HG03457 (cell line): Measurements from ENCODE around the gene PEX26.
"Not testable (repeated sequence)": the region's sequence is repeated elsewhere in the genome, so short reads cannot be mapped to it uniquely, and the experiment has no call there.

ENCODE experiments used
- ATAC-seq: cut with Tn5 transposase; IDR thresholded peaks from one replicate; pipeline ENCODE4 v1.9.1; 2021; ENCODE audit warnings: moderate number of reproducible peaks; ENCODE audit not compliant: unreplicated experiment

Gene PEX26

DNA sequence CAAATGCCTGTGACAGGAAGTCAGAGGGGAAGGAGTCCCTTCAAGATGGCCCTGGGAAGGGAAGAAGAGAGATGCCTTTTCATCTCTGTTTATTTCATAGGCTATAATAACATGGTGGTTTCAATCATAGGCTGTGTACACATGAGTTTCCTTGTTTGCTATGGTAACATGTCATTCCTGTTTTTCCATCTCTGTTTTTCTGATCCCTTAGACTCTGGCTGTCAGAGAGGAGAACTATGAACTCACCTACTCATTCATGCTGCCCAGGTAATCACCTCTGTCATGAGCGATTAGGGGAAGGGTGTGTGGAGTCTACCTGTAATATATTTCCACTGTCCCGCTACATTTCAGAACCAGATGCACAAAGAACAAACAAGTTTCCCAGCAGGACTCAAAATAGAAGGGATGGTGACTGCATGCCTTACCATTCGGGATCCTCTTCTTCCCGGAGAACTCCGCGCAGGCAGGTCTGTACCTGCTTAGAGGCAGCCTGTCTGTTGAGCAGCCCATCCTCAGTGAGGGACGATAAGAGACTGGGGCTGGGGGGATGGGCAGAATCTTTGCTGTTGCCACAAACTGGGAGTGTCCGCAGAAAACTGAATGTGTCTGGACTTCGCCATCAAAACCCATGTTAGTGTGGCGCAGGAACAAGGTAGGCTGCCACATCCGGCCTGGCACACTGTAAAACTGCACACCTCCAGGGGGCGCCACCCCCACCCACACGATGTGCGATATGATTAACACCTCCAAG lies 7.1 kb upstream of the PEX26 start:
- no peak for ATAC-seq

DNA sequence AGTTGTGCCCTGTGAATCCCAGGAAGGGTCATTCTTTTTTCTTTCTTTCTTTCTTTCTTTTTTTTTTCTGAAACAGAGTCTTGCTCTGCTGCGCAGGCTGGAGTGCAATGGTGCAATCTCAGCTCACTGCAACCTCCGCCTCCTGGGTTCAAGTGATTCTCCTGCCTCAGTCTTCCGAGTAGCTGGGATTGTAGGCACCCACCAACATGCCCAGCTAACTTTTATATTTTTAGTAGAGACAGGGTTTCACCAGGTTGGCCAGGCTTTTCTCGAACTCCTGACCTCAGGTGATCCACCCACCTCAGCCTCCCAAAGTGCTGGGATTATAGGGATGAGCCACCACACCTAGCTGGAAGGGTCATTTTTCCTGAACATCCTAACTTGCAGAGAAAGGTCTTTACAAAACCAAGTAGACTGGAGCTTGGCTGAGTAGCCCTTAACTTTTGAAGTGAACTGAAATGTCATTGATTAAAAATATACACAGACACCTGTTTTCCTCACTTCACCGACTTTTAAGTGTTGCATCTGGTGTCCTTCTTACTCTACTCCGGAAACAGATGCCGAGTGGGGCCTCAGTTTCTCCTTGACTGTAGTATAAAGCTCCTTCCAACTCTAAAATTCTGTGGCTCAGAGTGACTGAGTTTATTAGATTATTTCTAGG lies 6.4 kb upstream of the PEX26 start:
- ATAC-seq = not testable (repeated sequence)

DNA sequence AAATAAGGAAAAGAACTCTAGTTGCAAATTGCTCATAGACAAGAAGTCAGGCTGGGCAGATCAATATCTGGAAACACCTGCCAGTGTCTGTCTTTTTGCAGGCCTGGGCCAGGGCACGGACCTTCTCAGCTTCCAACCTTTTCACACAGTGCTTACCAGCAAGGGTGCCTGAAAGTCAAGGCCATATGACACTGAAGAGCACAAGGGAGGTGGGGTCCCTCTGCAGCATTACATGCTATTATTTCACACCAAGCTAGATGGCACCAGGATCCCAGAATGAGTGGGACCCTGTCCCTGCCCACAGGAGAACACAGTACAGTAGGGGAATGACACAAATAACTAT lies 5.9 kb upstream of the PEX26 start:
- ATAC-seq = no peak

DNA sequence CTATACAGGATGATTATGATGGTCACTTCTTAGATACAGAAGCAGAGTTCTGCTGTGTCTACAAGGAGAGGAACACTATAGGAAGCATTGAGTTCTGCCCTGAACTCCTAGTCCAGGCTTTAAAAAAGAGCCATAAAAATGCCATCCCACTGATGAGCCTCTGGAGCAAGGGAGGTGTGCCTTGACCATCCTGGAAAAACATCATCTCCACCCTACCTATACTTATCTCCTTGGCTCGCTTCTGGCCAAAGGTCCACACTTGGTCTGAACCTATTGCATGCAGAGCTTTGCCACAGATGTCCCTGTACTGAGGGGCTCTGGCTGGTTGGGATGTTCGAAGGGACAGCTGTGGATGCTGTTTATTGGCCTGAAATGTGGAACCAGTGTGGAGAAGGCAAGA lies 4.3 kb upstream of the PEX26 start:
- no peak for ATAC-seq

DNA sequence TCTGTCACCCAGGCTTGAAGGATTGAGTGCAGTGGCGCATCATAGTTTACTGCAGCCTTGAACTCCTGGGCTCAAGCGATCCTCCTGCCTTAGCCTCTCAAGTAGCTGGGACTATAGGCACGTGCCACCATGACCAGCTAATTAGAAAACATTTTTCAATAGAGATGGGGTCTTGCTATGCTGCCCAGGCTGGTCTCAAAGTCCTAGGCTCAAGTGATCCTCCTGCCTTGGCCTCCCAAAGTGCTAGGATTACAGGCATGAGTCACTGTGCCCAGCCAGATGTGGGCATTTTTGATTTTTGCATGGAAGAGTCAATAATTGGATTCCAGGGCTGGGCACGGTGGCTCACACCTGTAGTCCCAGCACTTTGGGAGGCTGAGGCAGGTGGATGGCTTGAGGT lies 3.9 kb upstream of the PEX26 start:
- ATAC-seq = not testable (repeated sequence)

DNA sequence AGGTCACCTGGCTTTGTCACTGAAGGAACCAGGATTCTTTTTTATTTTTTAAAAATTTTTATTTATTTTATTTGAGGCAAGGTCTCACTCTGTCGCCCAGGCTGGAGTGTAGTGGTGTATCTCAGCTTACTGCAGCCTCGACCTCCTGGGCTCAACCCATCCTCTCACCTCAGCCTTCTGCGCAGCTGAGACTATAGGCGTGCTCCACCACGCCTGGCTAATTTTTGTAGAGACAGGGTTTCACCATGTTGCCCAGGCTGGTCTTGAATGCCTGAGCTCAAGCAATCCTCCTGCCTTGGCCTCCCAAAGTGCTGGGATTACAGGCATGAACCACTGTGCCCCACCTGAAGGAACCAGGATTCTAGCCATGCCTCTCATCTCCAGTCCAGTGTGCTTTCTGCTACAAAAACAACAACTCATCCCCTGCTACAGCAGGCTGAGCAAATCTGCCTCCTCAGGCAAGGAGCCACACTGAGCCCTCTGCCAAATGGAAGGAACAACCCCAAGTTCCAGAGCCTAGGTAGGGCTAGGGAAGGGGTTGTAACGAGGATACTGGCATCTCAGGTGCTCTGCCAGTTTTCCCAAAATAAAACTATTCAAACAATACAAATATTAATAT lies 2.6 kb upstream of the PEX26 start:
- ATAC-seq = no peak

DNA sequence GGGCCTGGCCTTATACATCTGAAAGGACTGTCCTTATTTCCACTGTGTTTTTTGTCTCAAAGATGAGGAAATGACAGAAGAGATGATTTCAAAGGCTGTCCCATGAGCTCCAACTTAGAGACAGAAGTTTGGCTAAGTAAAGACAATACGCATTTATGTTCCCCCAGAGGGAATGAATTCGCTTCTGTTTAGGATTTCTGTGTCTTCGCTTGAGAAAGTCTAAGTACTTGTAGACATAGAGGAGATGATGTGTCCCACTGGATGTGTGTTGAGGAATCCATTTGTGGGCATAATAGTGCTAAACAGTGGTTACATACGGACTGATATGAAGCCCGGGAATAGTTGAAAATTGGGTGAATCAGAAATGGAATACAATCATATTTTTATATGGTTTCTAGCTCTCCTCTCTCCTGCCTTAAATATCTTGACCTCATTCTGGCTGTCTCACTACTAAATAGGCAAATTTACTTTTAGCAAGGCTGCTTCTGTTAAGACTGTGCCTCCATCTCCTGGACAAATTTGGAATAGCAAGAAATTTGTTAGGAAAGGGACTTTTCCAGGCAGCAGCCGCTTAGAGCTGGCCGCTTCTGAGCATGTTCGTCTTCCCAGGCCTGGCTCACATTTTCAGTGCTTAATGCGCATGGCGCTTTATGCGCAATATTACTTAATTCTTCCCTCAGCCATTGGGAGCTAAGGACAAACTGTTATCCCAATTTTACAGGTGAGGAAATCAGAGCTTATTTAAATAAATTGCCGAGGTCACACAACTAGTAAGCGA lies 1.9 kb upstream of the PEX26 start:
- no peak for ATAC-seq

DNA sequence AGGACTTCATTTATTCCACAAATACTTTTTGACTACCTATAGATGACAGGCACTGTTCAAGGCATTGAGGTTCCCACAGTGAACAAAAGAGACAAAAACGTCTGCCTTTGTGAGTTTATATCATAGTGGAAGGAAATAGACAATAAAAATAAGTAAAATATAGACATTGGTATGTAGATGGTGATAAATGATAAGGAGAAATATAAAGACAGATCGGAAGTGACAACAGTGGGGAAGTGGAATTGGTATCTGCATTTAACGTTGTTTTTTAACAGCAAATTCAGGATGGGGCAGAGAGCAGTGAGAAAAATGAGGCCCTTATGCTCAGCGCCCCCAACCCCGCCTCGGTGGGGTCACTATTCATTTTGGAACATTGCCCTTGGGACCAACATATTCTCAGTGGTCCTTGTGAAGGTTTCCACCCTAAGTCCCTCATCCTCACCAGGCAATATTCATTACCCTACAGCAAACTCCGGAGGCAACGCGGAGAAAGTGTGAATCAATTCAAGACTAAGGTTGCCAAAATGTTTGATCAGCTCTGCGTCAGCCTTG lies 627 bp upstream of the PEX26 start:
- ATAC-seq = peak; percentile 6

DNA sequence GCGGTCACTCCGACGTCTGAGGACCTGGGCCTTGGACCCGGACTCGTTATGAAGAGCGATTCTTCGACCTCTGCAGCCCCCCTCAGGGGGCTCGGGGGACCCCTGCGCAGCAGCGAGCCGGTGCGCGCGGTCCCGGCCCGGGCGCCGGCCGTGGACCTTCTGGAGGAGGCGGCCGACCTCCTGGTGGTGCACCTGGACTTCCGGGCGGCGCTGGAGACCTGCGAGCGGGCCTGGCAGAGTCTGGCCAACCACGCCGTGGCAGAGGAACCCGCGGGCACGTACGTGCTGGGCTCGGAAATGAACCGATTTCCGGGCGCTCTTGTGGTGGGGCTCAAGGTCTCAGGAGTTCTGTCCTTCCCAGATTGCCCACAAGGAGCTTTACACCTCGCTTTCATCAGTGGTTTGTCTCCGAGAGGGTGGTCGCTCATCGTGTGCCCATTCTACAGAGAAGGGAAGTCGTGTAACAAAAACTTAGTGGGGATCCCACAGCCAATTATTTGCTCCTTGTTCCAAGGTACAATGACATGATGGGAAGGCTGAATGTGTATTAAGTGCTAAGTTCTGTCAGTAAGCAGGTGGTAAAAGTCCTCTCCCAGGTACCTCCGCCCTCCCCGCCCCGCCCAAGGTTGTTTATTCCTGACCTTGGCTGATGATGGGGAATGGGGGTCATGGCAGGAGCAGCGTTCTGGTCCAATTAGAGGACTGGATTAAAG lies 695 bp downstream of the PEX26 start:
- no peak for ATAC-seq

DNA sequence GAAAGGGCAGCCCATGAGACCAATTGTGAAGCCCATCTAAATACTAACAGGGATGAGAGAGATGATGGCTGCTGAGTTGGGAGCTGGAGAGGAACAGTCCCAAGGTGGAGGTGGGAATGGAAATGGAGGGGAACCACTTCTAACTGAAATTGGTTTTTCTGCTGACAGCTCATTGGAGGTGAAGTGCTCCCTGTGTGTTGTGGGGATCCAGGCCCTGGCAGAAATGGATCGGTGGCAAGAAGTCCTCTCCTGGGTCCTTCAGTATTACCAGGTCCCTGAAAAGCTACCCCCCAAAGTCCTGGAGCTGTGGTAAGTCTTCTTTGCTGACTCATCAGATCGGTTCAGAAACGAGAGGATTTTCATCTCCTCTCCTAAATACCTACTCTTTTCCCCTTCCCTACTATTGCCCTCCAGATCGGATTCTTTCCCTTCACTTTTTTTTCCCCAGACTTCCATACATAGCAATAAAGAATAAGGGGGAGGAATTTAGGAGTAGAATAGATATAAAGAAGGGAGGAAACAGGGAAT lies 2.0 kb downstream of the PEX26 start:
- ATAC-seq = no peak

DNA sequence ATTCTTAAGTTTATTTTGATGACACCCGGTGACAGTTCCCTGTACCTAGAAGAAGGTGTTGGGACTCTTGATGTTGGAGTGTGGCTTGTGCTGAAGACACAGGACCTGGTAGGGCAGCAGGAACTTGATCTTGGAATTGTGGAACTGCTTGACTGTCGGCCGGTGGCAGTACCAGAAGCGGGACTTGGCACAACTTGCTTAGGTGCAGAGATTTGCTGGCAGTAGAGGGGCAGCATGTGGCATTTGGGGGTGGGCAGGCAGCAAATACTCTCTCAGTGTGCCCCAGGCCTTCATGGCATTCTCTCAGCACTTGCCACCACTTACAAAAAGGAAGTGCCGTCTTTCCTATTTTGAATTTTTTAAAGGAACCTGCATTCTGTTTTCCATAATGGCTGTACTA lies 3.6 kb downstream of the PEX26 start:
- no peak for ATAC-seq

DNA sequence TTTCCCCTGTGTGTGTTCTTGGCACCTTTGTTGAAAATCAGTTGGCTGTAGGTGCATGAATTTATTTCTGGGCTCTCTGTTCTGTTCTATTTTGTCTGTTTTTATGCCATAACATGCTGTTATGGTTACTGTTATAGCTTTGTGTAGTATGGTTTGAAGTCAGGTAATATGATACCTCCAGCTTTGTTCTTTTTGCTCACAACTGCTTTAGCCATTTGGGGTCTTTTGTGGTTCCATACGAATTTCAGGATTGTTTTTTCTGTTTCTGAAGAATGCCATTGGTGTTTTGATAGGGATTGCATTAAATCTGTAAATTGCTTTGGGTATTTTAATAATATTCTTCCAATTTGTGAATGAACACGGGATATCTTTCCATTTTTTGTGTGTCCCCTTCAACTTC lies 4.7 kb downstream of the PEX26 start:
- no peak for ATAC-seq

DNA sequence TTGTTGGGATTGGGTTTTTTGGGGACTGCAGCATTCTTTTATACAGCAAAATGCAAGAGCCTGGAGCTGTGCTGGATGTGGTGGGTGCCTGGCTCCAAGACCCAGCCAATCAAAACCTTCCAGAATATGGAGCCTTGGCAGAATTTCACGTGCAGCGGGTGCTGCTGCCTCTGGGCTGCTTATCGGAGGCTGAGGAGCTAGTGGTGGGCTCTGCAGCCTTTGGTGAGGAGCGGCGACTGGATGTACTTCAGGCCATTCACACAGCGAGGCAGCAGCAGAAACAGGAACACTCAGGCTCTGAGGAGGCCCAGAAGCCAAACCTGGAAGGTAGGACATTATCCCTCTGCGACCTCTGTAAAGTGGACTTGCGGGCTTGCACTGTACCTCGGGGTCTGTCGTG lies 5.6 kb downstream of the PEX26 start:
- ATAC-seq = no peak

DNA sequence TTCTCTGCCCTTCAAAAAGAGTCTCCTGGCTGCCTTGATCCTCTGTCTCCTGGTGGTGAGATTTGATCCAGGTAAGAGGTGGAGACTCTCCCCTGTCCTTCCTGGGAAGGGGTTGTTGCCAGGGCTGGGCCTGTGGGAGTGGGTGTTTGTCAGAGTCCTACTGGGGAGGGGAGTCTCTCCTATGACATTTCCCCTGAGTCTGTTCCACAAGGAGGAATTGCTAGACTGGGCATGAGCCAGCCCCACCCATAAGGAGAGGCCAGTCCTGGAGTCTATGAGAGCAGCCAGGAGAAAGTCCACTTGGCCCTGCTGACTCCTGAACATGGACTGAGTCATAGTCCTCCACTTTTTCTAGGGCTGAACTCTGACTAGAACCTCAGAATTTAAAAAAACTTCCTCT lies 7.4 kb downstream of the PEX26 start:
- ATAC-seq = no peak

DNA sequence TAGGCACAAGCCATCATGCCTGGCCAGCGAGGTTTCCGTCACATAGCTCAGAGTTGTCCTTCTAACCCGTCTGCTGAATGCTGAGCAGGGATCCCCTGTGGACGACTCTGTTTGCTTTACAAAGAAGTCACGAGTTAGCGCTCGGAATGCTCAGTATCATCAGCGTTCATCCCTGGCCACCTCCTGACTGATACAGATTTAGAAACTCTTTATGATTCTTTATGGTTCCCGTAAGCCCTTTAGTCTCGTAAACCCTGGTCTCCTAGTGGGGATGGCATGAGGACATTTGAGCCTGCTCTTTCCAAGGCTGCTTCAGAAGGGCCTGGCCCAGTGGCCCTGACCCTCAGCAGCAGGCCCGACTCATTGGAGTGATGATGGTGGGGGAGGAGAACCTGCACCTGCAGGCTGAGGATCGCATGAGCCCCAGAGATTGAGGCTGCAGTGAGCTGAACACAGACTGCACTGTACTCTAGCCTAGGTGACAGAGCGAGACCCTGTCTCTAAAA lies 9.6 kb downstream of the PEX26 start:
- no peak for ATAC-seq

DNA sequence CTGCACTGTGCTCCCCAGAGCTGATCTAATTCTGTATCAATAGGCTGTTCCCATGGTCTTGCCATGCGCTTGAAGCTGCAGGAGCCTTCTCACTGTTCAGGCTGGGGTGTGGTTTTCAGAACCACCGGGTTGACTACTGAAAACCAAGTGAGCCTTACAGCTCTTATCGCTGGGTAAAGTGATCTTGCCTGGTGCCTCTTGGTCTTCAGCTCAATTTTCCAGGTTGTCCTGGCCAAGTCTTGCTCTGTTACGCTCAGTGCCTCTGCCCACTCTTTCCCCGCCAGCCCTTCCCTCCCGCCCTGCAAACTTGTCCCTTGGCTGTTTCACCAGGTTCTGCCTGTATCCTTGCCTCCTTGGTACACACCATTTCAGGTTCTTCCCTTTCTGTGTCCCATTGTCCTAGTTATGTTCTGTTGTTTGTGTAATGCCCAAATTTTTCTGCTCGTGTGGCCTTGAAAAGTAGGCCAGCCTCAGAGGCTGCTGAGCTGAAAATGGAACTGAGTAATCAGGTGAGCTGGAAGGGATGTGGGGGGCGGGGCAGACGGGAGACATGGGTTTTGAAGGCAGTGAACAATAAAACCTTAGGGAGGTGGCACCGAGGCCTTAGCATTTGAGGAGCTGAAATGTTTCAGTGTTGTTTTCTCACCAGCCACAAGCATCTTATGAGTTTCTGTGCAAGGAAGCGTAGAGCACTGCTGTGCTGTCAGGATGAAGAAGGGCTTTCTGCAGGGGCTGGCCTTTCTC lies 11.2 kb downstream of the PEX26 start:
- no peak for ATAC-seq

DNA sequence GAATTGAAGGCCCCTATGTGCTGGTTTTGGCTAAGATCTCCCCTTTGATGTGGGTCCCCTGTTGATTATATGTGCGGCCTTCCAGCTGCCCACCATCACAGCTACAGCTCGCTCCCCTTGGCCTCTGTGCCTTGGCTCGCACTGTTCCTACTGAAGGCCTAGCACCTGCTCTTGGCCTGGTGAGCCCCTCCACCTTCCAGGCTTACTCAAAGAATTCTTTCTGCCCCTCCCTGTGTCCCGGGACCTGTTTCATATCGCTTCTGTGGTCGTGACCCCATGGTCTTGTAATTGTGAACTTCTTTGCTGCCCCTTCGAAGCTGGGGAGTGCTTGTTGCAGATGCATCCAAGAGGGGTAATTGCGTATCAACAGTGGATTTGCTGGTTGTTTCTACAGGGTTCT lies 12.5 kb downstream of the PEX26 start:
- no peak for ATAC-seq

DNA sequence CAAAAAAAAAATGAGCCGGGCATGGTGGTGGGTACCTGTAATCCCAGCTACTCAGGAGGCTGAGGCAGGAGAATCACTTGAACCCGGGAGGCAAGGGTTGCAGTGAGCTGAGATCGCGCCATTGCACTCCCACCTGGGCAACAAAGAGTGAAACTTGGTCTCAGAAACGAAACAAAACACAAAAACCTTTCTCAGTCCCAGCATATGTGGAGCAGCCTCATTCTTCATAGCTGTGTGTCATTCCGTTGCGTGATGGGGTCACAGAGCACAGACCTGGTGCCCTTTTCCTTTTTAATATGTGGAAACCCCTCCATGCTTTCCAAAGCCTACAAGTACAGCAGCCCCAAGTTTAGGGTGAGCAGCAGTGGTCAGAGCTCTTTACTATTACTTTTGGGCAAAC lies 13.7 kb downstream of the PEX26 start:
- ATAC-seq = no peak

DNA sequence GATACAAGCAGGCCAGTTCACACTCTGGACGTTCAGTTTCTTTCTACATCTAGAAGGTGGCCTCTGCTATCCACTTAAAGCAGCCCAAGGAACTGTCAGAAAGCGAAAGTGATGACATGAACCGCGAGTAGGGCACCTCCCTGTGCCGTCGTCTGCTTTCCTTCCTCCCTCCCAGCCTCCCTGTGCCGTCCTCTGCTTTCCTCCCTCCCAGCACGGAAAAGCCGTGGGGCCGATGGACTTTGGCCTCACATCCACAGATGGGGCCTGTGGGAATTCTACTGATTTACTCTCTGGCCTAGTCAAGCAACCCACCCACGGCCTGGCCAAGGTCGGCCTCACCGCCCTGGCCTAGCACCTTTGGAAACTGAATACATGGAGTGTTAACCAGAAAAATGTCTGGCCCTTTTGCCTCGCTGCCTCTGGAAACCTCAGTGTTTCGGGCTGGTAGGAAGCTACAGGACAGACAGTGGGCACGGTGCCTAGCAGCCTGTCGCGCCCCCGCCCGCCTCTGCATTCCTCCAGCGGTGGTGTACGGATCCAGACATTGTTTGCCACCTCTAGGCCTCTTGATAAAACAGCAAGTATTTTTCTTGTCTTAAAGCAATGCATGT lies 14.2 kb downstream of the PEX26 start:
- ATAC-seq = no peak
